ENCODE results near the gene SLC30A1. TPM values are rescaled to one million over a fixed set of nuclear protein-coding genes. Genes with fewer than 3 reads are reported as not detected.

The SLC30A1 gene
- total and polyA plus RNA-seq, 2 of the 8 experiments (the other 6 are each of a cell fraction or from before 2014, with no cell fraction given), result 4.5 to 14.0 TPM

GRCh38 chr1:211578640-211579439, at the start of gene SLC30A1 (continued):
- TF ChIP-seq SRF (IDR thresholded peaks at IDR 0.05; ENCODE audit: low read depth, low read length), result no peak
- TF ChIP-seq CBX5 (IDR thresholded peaks at IDR 0.05; ENCODE audit: low read depth, low read length), result no peak
- peak; percentile 61; the same call in 1 of the 2 replicates for TF ChIP-seq POLR2AphosphoS5 (IDR thresholded peaks at IDR 0.05; ENCODE audit: low read depth, low read length)
- TF ChIP-seq SAP30 (IDR thresholded peaks at IDR 0.05; ENCODE audit: insufficient read depth, insufficient replicate concordance, low read length), result no peak
- no peak for TF ChIP-seq TEAD4 (IDR thresholded peaks at IDR 0.05; ENCODE audit: low read depth, low read length)
- TF ChIP-seq RFX5 (IDR thresholded peaks at IDR 0.05; ENCODE audit: borderline replicate concordance, low read depth, low read length), result no peak
